ENCODE measurements around the gene GBF1.
A peak's percentile ranks its signal among the peaks of the same experiment; 100 is the strongest.

DNA sequence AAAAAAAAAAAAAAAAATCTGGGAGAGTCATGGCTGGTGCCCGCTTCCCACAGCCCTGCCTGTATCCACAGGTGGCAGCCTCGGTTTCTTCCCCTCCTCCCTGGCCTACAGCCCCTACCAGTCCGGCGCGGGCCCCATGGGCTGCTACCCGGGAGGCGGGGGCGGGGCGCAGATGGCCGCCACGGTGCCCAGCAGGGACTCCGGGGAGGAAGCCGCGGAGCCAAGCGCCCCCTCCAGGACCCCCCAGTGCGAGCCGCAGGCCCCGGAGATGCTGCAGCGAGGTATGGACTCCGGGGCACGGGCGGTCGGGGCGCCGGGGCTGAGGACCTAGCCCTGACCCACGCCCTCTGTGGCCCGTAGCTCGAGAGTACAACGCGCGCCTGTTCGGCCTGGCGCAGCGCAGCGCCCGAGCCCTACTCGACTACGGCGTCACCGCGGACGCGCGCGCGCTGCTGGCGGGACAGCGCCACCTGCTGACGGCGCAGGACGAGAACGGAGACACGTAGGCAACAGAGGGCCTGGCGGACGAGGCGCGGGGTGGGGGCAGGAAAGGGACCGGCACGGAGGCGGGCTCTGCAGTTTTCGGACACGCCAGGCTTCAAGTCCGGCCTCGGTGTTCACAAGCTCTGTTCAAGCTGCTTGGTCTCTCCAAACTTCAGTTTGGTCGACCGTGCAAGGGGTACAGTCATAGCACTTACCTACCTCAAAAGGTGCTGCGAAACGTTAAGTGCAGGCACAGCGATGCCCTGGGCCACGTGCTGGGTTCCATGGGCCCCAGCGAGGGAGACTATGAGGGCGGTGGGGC, 154.1 kb downstream of the GBF1 start:
- TF ChIP-seq SP2 (CRISPR knock-in tag; IDR thresholded peaks at IDR 0.05) (no peak; the same call in 1 of the 2 replicates), ESRRA (CRISPR knock-in tag; IDR thresholded peaks at IDR 0.05; ENCODE audit: low read depth) (peak; percentile 54; the same call in 1 of the 2 replicates)
- TF ChIP-seq, protein P1, sequence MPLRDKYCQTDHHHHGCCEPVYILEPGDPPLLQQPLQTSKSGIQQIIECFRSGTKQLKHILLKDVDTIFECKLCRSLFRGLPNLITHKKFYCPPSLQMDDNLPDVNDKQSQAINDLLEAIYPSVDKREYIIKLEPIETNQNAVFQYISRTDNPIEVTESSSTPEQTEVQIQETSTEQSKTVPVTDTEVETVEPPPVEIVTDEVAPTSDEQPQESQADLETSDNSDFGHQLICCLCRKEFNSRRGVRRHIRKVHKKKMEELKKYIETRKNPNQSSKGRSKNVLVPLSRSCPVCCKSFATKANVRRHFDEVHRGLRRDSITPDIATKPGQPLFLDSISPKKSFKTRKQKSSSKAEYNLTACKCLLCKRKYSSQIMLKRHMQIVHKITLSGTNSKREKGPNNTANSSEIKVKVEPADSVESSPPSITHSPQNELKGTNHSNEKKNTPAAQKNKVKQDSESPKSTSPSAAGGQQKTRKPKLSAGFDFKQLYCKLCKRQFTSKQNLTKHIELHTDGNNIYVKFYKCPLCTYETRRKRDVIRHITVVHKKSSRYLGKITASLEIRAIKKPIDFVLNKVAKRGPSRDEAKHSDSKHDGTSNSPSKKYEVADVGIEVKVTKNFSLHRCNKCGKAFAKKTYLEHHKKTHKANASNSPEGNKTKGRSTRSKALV (CRISPR knock-in tag; IDR thresholded peaks at IDR 0.05), result peak; percentile 98; the same call in 1 of the 2 replicates
- TF ChIP-seq, protein P2, sequence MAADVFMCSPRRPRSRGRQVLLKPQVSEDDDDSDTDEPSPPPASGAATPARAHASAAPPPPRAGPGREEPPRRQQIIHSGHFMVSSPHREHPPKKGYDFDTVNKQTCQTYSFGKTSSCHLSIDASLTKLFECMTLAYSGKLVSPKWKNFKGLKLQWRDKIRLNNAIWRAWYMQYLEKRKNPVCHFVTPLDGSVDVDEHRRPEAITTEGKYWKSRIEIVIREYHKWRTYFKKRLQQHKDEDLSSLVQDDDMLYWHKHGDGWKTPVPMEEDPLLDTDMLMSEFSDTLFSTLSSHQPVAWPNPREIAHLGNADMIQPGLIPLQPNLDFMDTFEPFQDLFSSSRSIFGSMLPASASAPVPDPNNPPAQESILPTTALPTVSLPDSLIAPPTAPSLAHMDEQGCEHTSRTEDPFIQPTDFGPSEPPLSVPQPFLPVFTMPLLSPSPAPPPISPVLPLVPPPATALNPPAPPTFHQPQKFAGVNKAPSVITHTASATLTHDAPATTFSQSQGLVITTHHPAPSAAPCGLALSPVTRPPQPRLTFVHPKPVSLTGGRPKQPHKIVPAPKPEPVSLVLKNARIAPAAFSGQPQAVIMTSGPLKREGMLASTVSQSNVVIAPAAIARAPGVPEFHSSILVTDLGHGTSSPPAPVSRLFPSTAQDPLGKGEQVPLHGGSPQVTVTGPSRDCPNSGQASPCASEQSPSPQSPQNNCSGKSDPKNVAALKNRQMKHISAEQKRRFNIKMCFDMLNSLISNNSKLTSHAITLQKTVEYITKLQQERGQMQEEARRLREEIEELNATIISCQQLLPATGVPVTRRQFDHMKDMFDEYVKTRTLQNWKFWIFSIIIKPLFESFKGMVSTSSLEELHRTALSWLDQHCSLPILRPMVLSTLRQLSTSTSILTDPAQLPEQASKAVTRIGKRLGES (CRISPR knock-in tag; IDR thresholded peaks at IDR 0.05; ENCODE audit: borderline replicate concordance), result no peak
